Spleen (tissue), 7 donors: ENCODE measurements around the gene MAPK11.
A peak's percentile ranks its signal among the peaks of the same experiment; 100 is the strongest.

Experiments used
- POLR2AphosphoS5 ChIP-seq, 3 donors: sonication (generic); formaldehyde crosslinking; IDR thresholded peaks; one replicate each; pipeline ENCODE4 v1.5.1; 2017; ENCODE audit warnings: antibody characterized with exemption in 3 of 3
- TF ChIP-seq, protein P1 (sequence below), 11 experiments: fragments of 200-600 bp in 7 of 11; fragments of 450-650 bp in 4 of 11; sonication (generic) in 4 of 11; IDR thresholded peaks in 8 of 11; conservative IDR thresholded peaks in 3 of 11; 1 replicate in 7 of 11; 2 replicates in 4 of 11; pipeline versions ENCODE4 v1.4.0 to v1.8.0; 2016 to 2021; ENCODE audit warnings: antibody characterized with exemption in 11 of 11, inconsistent platforms in 4 of 11, mild to moderate bottlenecking in 1 of 11
- donor health status: DM: no; HTN: no; CAD: no; lungs with moderate emphysema.
- donor health status: DM: no; HTN: no; CAD: no.
- donor health status: DM: no; HTN: no; CAD: no.

- TF ChIP-seq, protein P1, sequence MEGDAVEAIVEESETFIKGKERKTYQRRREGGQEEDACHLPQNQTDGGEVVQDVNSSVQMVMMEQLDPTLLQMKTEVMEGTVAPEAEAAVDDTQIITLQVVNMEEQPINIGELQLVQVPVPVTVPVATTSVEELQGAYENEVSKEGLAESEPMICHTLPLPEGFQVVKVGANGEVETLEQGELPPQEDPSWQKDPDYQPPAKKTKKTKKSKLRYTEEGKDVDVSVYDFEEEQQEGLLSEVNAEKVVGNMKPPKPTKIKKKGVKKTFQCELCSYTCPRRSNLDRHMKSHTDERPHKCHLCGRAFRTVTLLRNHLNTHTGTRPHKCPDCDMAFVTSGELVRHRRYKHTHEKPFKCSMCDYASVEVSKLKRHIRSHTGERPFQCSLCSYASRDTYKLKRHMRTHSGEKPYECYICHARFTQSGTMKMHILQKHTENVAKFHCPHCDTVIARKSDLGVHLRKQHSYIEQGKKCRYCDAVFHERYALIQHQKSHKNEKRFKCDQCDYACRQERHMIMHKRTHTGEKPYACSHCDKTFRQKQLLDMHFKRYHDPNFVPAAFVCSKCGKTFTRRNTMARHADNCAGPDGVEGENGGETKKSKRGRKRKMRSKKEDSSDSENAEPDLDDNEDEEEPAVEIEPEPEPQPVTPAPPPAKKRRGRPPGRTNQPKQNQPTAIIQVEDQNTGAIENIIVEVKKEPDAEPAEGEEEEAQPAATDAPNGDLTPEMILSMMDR (IDR thresholded peaks at IDR 0.05 in 8 of 11, conservative IDR thresholded peaks at IDR 0.05 in 3 of 11) = no peak
- peak in 1 of 3 donors; percentile 6 for TF ChIP-seq POLR2AphosphoS5 (IDR thresholded peaks at IDR 0.05)
These were observed 32.4 kb upstream of the MAPK11 start for GRCh38 chr22:50302564-50302963.
